ENCODE measurements around the gene PRAMEF17.
"Not testable (repeated sequence)": the region's sequence is repeated elsewhere in the genome, so short reads cannot be mapped to it uniquely, and the experiment has no call there.

PRAMEF17 gene

GRCh38 chr1:13389332-13389731 lies at the start of gene PRAMEF17:
TSS of gene PRAMEF17 (plus strand) at chr1:13389632. CDS start at chr1:13389658, 26 bp downstream.
- not testable (repeated sequence) for DNase-seq

GRCh38 chr1:13342496-13342895 lies 46.9 kb upstream of the PRAMEF17 start:
- not testable (repeated sequence) for DNase-seq

- DNase-seq, result not testable (repeated sequence)
These were observed 42.4 kb upstream of the PRAMEF17 start, which contains the start of gene PRAMEF14 for GRCh38 chr1:13347034-13347433. TSS of gene PRAMEF14 (minus strand) at chr1:13347134. CDS start at chr1:13345314, 1,820 bp downstream.

GRCh38 chr1:13353476-13353875 lies 36.0 kb upstream of the PRAMEF17 start:
- DNase-seq, result not testable (repeated sequence)

- DNase-seq, result not testable (repeated sequence)
These were observed 35.0 kb upstream of the PRAMEF17 start for GRCh38 chr1:13354475-13354874.

GRCh38 chr1:13356774-13357173 lies 32.7 kb upstream of the PRAMEF17 start:
- peak; percentile 13 for DNase-seq

- not testable (repeated sequence) for DNase-seq
These were observed 27.1 kb upstream of the PRAMEF17 start for GRCh38 chr1:13362364-13362763.

- DNase-seq, result not testable (repeated sequence)
These were observed 24.5 kb upstream of the PRAMEF17 start for GRCh38 chr1:13364928-13365327.

GRCh38 chr1:13366536-13366935 lies 22.9 kb upstream of the PRAMEF17 start:
- not testable (repeated sequence) for DNase-seq

GRCh38 chr1:13368544-13368943 lies 20.9 kb upstream of the PRAMEF17 start:
- not testable (repeated sequence) for DNase-seq

- not testable (repeated sequence) for DNase-seq
These were observed 10.4 kb upstream of the PRAMEF17 start for GRCh38 chr1:13378983-13379382.

- DNase-seq, result not testable (repeated sequence)
These were observed 9.1 kb upstream of the PRAMEF17 start for GRCh38 chr1:13380380-13380779.

GRCh38 chr1:13393004-13393403 lies 3.6 kb downstream of the PRAMEF17 start:
- not testable (repeated sequence) for DNase-seq

GRCh38 chr1:13394761-13395160 lies 5.3 kb downstream of the PRAMEF17 start:
- not testable (repeated sequence) for DNase-seq

- DNase-seq, result not testable (repeated sequence)
These were observed 5.9 kb downstream of the PRAMEF17 start for GRCh38 chr1:13395311-13395710.

- no peak for DNase-seq
These were observed 18.4 kb downstream of the PRAMEF17 start for GRCh38 chr1:13407811-13408210.

GRCh38 chr1:13410150-13410549 lies 20.7 kb downstream of the PRAMEF17 start, which contains the start of gene PRAMEF20:
TSS of gene PRAMEF20 (plus strand) at chr1:13410450. CDS start at chr1:13416355, 5,905 bp downstream.
- not testable (repeated sequence) for DNase-seq

- DNase-seq, result no peak
These were observed 41.1 kb downstream of the PRAMEF17 start for GRCh38 chr1:13430495-13430894.

- DNase-seq, result no peak
These were observed 42.8 kb downstream of the PRAMEF17 start for GRCh38 chr1:13432251-13432650.

GRCh38 chr1:13433694-13434358 lies 44.4 kb downstream of the PRAMEF17 start:
- not testable (repeated sequence) for DNase-seq

GRCh38 chr1:13435458-13435857 lies 46.0 kb downstream of the PRAMEF17 start:
- no peak for DNase-seq

- DNase-seq, result not testable (repeated sequence)
These were observed 49.8 kb downstream of the PRAMEF17 start for GRCh38 chr1:13439104-13439783.

Measured in NCI-H510A (cell line).